Measurements from ENCODE around the gene CNKSR3.

Gene CNKSR3

DNA sequence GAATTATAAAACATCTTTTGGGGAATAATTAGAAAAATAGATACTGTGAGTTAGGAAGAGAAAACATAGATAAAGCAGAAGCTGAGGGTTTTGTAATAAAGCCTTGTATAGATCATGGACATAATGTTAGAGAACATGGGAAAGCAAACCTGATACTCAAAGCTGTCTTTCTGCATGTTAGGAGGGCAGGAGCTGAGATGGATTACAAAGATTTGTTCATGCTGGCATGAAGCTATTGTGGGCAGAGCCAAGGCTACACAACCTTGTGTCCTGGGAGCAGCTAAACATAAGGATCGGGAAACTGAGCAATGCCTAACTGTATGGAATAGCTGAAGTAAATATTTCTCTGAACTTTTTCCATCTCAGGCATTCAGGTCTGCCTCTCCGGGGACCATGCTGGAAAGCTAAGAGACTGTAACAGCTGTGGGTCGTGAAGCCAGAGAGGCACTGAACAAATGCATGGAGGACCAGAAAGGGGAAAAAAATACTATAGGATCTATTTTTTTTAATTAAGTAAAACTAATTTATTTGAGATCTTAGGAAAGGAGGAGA is 28.2 kb upstream of the CNKSR3 start:
- TF ChIP-seq CTCF (IDR thresholded peaks at IDR 0.05; ENCODE audit: low read depth, low read length) (no peak), EZH2phosphoT487 (IDR thresholded peaks at IDR 0.05; ENCODE audit: low read depth) (no peak)
- Histone ChIP-seq H3K4me2 (ENCODE audit: low read length) (no peak overlapping the region), H3K27me3 (ENCODE audit: low read depth, low read length) (no peaks in the 10 kb centered on the region), H4K20me1 (ENCODE audit: insufficient read depth, low read length) (no peaks in the 10 kb centered on the region), H3K79me2 (ENCODE audit: low read length) (no peaks in the 10 kb centered on the region), H2AFZ (ENCODE audit: low read depth, low read length) (no peak overlapping the region), H3K4me3 (ENCODE audit: low read length) (no peak overlapping the region), H3K4me1 (ENCODE audit: low read length) (no peaks in the 10 kb centered on the region), H3K36me3 (replicated peaks; ENCODE audit: low read depth, low read length) (no peaks in the 10 kb centered on the region), H3K27ac (ENCODE audit: low read length) (no peak overlapping the region), H3K9ac (ENCODE audit: low read length) (no peak overlapping the region), H3K9me3 (ENCODE audit: insufficient read depth, low read length) (no peaks in the 10 kb centered on the region)

- Histone ChIP-seq H3K27ac (ENCODE audit: low read length) (no peak overlapping the region), H3K27me3 (ENCODE audit: low read depth, low read length) (no peaks in the 10 kb centered on the region), H2AFZ (ENCODE audit: low read depth, low read length) (no peak overlapping the region), H3K36me3 (replicated peaks; ENCODE audit: low read depth, low read length) (no peaks in the 10 kb centered on the region), H3K4me1 (ENCODE audit: low read length) (no peaks in the 10 kb centered on the region), H3K79me2 (ENCODE audit: low read length) (no peaks in the 10 kb centered on the region), H3K4me3 (ENCODE audit: low read length) (no peak overlapping the region), H3K4me2 (ENCODE audit: low read length) (no peak overlapping the region), H3K9me3 (ENCODE audit: insufficient read depth, low read length) (no peaks in the 10 kb centered on the region), H4K20me1 (ENCODE audit: insufficient read depth, low read length) (no peaks in the 10 kb centered on the region), H3K9ac (ENCODE audit: low read length) (no peak overlapping the region)
- TF ChIP-seq EZH2phosphoT487 (IDR thresholded peaks at IDR 0.05; ENCODE audit: low read depth) (no peak), CTCF (IDR thresholded peaks at IDR 0.05; ENCODE audit: low read depth, low read length) (no peak)
Observed at GRCh38 chr6:154537511-154538325, 27.2 kb upstream of the CNKSR3 start.

- Histone ChIP-seq H3K4me2 (ENCODE audit: low read length) (no peak overlapping the region), H3K27me3 (ENCODE audit: low read depth, low read length) (no peaks in the 10 kb centered on the region), H3K36me3 (replicated peaks; ENCODE audit: low read depth, low read length) (no peaks in the 10 kb centered on the region), H3K27ac (ENCODE audit: low read length) (no peak overlapping the region), H3K9ac (ENCODE audit: low read length) (no peak overlapping the region), H4K20me1 (ENCODE audit: insufficient read depth, low read length) (no peaks in the 10 kb centered on the region), H3K79me2 (ENCODE audit: low read length) (no peaks in the 10 kb centered on the region), H3K4me1 (ENCODE audit: low read length) (no peaks in the 10 kb centered on the region), H3K9me3 (ENCODE audit: insufficient read depth, low read length) (no peaks in the 10 kb centered on the region), H3K4me3 (ENCODE audit: low read length) (no peak overlapping the region), H2AFZ (ENCODE audit: low read depth, low read length) (no peak overlapping the region)
- TF ChIP-seq CTCF (IDR thresholded peaks at IDR 0.05; ENCODE audit: low read depth, low read length) (no peak), EZH2phosphoT487 (IDR thresholded peaks at IDR 0.05; ENCODE audit: low read depth) (no peak)
Observed at GRCh38 chr6:154536999-154537398, 26.5 kb upstream of the CNKSR3 start.

DNA sequence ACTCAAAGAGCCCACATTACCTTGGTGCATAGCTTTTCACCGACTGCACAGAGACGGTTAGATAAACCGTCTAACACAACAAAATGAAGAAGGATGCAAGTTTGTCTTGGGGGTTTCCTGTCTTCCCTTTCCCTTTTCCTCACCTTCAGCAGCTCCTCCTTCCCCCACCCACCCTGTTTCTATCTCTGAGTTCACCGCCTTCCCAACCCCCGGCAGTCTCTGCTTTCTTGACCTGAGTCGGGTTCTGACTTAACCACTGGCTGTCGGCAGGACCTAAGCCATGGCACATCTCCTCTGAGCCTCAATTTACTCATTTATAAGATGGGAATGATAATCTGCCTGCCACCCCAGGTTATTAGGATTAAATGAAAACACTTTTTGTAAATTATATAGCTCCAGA is 25.8 kb upstream of the CNKSR3 start:
- Histone ChIP-seq H3K27me3 (ENCODE audit: low read depth, low read length) (no peaks in the 10 kb centered on the region), H2AFZ (ENCODE audit: low read depth, low read length) (no peak overlapping the region), H3K27ac (ENCODE audit: low read length) (no peak overlapping the region), H3K4me1 (ENCODE audit: low read length) (no peaks in the 10 kb centered on the region), H4K20me1 (ENCODE audit: insufficient read depth, low read length) (no peaks in the 10 kb centered on the region), H3K9me3 (ENCODE audit: insufficient read depth, low read length) (no peaks in the 10 kb centered on the region), H3K4me3 (ENCODE audit: low read length) (no peak overlapping the region), H3K9ac (ENCODE audit: low read length) (no peak overlapping the region), H3K79me2 (ENCODE audit: low read length) (no peaks in the 10 kb centered on the region), H3K36me3 (replicated peaks; ENCODE audit: low read depth, low read length) (no peaks in the 10 kb centered on the region), H3K4me2 (ENCODE audit: low read length) (no peak overlapping the region)
- TF ChIP-seq CTCF (IDR thresholded peaks at IDR 0.05; ENCODE audit: low read depth, low read length) (no peak), EZH2phosphoT487 (IDR thresholded peaks at IDR 0.05; ENCODE audit: low read depth) (no peak)

All from OCI-LY3 (cell line).